NCI-H82 (cell line): ENCODE measurements around the gene UBE2L6.

Source experiments
- DNase-seq: peaks from one replicate; lab custom pipeline; 2025; lab: John Stamatoyannopoulos, UW

Gene UBE2L6

DNA sequence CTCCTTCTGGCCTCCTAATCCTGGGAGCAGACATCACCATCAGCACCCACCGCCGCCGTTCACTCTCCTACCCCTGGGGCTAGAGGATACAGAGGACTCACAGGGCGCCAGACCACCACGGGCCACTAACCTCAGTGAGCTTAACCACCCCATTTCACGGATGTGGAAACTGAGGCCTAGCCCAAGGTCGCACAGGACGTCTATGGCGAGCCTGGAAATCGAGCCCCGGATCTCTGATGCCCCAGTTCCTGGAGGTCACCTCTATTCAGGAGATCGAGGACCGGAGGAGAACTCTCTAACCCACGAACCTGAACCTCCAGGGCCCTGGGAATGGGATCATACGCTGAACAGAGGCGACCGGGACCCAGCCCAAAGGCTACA is 37.3 kb downstream of the UBE2L6 start:
- DNase-seq = peak; percentile 40

- no peak for DNase-seq
These were observed 38.5 kb downstream of the UBE2L6 start for GRCh38 chr11:57529012-57529411.

- peak; percentile 72 for DNase-seq
These were observed 40.3 kb downstream of the UBE2L6 start for GRCh38 chr11:57527056-57527631.

DNA sequence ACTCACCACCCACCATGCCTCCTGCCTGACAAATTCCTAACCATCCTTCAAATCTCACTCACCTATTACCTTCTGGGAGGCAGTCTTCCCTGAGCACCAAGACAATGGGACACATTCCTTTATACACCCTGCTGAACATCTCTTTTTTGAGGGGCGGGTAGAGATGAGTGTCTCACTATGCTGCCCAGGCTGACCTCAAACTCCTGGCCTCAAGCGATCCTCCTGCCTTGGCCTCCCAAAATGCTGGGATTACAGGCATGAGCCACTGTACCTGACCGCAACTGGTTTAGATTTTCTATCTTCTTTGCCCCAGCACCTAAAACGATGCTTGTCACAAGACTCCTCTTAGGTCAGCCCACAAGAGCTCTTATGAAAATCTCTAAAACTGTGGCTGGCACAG is 44.1 kb downstream of the UBE2L6 start:
- DNase-seq = no peak

DNA sequence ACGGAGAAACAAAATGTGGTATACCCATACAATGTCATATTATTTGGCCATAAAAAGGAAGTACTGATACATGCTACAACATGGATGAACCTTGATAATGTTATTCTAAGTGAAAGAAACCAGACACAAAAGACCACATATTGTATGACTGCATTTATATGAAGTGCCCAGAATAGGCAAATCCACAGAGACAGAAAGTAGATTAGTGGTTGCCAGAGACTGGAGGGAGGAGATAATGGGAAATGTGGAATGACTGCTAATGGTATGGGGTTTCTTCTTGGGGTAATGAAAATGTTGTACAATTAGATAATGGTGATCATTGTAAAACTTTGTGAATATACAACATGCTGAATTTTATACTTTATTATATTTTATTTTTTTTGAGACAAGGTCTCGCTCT is 46.4 kb downstream of the UBE2L6 start:
- DNase-seq = no peak

GRCh38 chr11:57516061-57516443 is 51.4 kb downstream of the UBE2L6 start:
- DNase-seq = no peak

DNA sequence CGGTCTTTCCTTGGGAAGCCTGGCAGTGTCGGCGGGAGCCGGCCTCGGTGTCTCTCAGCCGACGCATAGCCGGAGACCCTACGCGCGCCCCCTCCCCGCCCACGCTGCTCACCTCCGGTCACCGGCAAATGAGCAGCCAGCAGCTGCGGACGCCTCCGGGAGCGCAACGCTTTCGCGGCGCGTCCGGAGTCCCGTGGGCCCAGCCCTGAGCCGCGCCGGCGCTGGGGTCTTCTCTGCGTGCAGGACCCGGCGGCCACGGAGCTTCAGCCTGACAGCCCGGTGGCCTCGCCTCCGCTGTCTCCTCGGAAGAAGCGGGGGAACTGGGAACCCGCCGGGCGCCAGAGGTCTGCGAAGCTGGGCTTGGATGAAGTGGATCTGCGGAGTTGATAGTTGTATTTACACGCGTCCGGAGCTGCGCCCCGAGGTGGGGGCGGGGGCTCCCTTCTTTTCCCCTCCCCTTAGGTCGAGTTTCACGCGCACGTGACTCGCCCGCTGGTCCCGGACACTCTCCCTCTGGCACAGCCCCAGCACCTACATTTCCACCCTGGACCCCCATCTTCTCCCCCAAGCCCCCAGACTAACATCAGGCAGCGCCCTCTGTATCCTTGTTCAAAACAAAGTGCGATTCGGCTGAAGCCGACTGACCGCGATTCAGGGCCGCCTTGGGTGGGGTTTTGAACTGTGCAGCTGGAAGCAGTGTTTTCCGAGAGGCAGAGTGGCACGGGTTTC is 52.0 kb downstream of the UBE2L6 start, which contains the start of gene SLC43A1:
Gene SLC43A1, minus strand, starts transcription at position 371 of the 729 bp plus-strand sequence. CDS start 1,591 bp downstream, outside the sequence.
- DNase-seq = peak; percentile 60

DNA sequence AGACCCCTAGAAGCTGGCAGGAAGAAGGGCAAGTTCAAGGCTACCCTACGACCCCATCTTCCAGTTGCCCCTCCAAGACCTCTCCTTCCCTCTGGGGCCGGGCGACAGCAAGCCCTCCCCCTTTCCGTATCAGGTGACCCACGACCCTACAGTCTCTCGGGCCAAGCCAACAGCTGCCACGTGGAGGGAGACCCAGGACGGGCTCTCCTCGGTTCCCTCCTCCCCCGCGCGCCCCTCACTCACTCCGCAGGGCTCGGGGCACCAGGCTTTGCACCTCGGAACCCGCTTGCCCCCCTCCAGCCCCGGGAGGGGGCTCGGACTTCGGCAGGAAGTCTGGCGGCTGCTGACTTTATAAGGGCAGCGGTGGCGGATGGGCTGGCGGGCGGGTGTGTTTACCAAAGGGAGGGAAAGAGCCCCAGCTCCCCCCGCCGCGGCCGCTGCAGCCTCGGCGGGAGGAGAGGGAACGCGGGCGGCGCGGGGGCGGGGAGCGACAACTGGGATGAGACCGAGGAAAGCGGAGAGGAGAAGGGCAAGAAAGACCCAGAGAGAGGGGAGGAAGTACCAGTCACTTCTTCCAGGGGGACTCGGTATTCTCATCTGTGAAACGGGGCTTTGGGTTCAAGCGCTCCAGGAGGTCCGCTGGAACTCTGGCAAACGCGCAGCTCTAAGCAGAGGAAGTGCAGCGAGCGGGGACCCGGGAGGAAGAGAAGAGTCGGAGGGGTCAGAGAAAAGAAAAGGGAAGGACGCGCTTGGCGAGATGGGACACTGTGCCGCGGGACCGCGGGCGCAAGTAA is 52.7 kb downstream of the UBE2L6 start:
- peak; percentile 69 for DNase-seq

DNA sequence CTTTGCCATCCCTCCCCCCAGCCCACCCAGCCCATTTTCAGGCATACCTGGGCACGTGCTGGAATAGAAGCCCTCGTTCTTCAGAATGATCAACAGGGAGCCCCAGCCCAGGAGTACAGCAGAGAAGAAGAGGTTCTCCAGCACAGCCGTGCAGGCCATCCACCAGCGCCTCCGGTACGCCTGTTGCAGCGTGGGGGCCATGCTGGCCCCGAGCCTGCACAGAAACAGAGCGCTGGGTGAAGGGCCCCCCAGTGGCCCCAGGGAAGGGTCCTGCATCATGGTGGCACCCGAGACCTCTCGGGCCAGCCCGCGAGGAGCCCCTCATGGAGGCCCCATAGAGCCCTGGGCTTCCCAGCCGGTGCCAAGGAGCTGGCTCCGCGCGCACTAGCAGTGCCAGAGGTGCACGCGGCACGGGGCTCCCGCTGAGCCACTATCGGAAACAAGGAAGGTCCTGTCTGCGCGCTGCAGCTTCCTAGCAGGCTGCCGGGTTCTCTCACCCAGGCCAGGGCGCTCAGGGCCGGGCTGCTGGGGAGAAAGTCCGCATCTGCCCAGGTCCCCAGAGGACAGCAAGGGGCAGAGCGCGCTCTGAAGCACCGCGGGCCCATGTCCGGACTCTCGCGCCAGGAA is 53.4 kb downstream of the UBE2L6 start:
- peak; percentile 55 for DNase-seq

GRCh38 chr11:57513452-57513795 is 54.0 kb downstream of the UBE2L6 start:
- no peak for DNase-seq

- DNase-seq = no peak
These were observed 54.6 kb downstream of the UBE2L6 start for GRCh38 chr11:57512646-57513451.

DNA sequence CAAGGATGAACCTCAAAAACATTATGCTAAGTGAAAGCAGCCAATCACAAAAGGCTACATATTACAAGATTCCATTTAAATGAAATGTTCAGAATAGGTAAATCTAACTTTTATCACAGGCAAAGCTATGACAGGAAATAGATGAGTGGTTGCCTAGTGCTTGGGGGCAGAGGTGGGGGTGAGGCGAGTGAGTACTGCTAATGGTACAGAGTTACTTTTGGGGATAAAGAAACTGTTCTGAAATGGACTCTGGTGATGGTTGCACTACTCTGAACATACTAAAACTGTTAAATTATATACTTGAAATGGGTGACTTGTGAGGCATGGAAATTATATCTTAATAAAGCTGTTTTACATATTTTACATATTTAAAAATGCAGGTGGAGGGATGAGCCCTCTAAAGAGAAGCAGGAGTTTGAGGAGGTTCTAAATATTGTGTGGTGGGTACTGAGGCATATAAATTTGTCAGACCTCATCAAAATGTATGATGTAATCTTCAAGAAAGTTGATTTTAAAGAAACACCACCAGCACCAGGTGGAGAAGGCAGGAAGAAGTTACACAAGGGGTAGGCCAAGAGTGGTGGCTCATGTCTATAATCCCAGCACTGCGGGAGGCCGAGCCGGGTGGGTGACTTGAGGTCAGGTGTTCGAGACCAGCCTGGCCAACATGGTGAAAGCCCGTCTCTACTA is 55.6 kb downstream of the UBE2L6 start:
- no peak for DNase-seq

- no peak for DNase-seq
These were observed 58.9 kb downstream of the UBE2L6 start for GRCh38 chr11:57508341-57509170.

- no peak for DNase-seq
These were observed 61.0 kb downstream of the UBE2L6 start for GRCh38 chr11:57506522-57506921.

GRCh38 chr11:57504511-57504910 is 63.0 kb downstream of the UBE2L6 start:
- no peak for DNase-seq

DNA sequence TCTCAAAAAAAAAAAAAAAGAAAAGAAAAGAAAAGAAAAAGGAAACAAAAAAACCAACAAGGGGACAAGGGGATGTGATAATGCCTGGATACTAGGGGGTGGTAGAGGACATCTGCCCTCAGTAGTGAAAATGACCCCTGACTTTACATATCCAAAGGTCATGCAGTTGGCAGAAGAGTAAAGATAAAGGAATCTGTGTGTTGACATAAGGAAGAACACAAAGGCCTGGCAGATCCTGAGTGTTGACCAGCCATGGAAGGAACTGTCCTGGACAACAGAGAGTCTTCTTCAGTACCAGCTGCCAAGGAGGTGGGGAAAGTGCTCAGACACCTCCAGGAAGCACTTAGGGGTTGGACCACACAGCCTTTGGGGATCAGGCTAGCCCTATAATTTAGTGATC is 64.6 kb downstream of the UBE2L6 start:
- DNase-seq = no peak

DNA sequence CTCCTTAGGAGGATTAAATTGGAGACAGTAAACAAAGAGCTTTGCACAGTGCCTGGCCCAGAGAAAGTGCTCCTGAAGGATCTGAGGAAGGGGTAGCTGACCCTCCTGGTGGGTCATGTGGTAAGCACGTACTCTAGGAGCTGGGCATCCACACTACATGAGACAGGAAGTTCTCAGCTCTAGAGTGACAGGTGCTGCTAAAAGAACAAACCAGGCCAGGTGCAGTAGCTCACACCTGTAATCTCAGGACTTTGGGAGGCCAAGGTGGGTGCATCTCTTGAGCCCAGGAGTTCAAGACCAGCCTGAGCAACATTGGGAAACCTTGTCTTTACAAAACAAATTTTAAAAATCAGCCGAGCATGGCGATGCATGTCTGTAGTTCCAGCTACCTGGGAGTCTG is 65.1 kb downstream of the UBE2L6 start:
- no peak for DNase-seq

DNA sequence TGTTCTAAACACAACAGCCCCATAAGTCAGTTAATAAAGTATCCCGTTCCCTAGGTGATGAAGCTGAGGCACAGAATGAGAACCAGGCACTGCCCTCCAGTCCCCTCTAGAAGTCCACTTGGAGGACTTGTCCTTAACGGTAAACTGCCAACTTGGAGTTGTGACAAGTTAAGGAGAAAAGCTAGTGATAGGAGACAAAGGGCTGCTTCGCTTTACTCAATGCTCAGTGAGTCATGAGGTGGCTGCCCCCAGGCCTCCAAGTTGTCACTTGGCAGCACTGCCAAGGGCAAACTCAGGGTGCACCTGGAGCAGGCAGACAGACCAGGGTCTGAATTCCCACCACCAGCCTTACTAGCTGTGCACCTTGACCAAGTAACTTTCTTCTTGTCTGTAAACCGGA is 65.5 kb downstream of the UBE2L6 start:
- DNase-seq = no peak
